ENCODE measurements around the gene MORC4.

DNA sequence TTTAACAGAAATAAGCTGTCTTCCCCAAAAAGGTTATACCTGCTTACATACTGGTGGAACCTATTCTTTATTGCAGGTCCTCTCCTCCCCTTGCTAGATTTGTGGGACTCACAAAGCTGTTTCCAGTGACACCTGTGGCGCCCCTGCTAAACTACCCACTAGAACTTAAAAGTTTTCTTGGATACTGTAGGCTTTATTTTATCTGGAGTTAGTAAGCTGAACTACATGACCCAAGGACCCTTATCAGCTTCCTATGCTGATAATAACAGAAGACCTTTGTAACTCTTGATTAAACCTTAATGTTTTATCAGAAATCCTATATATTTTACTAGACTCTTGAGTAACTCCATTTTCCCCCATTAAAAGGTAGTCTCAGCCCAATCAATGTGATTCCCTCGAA is 47.5 kb downstream of the MORC4 start:
- TF ChIP-seq, protein P1, sequence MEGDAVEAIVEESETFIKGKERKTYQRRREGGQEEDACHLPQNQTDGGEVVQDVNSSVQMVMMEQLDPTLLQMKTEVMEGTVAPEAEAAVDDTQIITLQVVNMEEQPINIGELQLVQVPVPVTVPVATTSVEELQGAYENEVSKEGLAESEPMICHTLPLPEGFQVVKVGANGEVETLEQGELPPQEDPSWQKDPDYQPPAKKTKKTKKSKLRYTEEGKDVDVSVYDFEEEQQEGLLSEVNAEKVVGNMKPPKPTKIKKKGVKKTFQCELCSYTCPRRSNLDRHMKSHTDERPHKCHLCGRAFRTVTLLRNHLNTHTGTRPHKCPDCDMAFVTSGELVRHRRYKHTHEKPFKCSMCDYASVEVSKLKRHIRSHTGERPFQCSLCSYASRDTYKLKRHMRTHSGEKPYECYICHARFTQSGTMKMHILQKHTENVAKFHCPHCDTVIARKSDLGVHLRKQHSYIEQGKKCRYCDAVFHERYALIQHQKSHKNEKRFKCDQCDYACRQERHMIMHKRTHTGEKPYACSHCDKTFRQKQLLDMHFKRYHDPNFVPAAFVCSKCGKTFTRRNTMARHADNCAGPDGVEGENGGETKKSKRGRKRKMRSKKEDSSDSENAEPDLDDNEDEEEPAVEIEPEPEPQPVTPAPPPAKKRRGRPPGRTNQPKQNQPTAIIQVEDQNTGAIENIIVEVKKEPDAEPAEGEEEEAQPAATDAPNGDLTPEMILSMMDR (conservative IDR thresholded peaks at IDR 0.05; ENCODE audit: low read depth, low read length) = no peak
- TF ChIP-seq MXI1 (IDR thresholded peaks at IDR 0.05; ENCODE audit: borderline replicate concordance, low read depth, low read length) = no peak
- TF ChIP-seq CEBPB (IDR thresholded peaks at IDR 0.05; ENCODE audit: low read depth, low read length) = no peak
- no peak for TF ChIP-seq FOS (IDR thresholded peaks at IDR 0.05; ENCODE audit: low read depth, low read length)
- TF ChIP-seq RCOR1 (IDR thresholded peaks at IDR 0.05; ENCODE audit: insufficient replicate concordance, low read length) = no peak
- TF ChIP-seq, protein P2, sequence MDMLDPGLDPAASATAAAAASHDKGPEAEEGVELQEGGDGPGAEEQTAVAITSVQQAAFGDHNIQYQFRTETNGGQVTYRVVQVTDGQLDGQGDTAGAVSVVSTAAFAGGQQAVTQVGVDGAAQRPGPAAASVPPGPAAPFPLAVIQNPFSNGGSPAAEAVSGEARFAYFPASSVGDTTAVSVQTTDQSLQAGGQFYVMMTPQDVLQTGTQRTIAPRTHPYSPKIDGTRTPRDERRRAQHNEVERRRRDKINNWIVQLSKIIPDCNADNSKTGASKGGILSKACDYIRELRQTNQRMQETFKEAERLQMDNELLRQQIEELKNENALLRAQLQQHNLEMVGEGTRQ (IDR thresholded peaks at IDR 0.05; ENCODE audit: low read depth, low read length) = no peak
- TF ChIP-seq MAFK (IDR thresholded peaks at IDR 0.05; ENCODE audit: low read depth, low read length) = no peak
- TF ChIP-seq POLR2A (IDR thresholded peaks at IDR 0.05; ENCODE audit: low read depth, low read length) = no peak
- TF ChIP-seq RAD21 (IDR thresholded peaks at IDR 0.05; ENCODE audit: low read length) = no peak
- TF ChIP-seq SMC3 (IDR thresholded peaks at IDR 0.05; ENCODE audit: low read depth, low read length) = no peak
- no peak for TF ChIP-seq RFX5 (IDR thresholded peaks at IDR 0.05; ENCODE audit: low read depth, low read length)
- no peak for TF ChIP-seq CHD1 (IDR thresholded peaks at IDR 0.05; ENCODE audit: low read depth, low read length)
- no peak for TF ChIP-seq BHLHE40 (IDR thresholded peaks at IDR 0.05; ENCODE audit: low read depth, low read length)
- TF ChIP-seq MAZ (IDR thresholded peaks at IDR 0.05; ENCODE audit: borderline replicate concordance, low read depth, low read length) = no peak
